ENCODE data around the gene GPR171.
"Not testable (repeated sequence)": the region's sequence is repeated elsewhere in the genome, so short reads cannot be mapped to it uniquely, and the experiment has no call there.

The GPR171 gene, protein sequence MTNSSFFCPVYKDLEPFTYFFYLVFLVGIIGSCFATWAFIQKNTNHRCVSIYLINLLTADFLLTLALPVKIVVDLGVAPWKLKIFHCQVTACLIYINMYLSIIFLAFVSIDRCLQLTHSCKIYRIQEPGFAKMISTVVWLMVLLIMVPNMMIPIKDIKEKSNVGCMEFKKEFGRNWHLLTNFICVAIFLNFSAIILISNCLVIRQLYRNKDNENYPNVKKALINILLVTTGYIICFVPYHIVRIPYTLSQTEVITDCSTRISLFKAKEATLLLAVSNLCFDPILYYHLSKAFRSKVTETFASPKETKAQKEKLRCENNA

DNA sequence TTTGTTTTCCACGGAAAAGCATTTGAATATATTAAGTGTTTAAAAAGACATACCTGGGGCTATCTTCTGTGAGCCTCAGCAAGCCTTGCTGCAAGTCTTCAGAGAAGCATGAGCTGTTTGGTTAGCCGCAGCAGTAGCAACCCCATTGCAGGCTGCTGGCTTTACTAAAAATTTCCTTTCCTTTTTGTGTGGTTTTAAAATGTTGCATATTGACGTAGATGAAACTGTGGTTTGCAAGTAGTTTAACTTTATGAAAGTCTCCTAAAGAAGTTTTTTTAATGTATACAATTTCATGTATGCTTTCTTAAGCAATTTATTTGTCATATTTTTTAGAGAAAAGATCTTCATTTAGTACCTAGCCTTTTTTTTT lies at the start of gene GPR171:
GPR171 (minus strand) TSS at position 166 of the 370 bp plus-strand sequence. CDS start 3,830 bp downstream, outside the sequence.
- no peak for DNase-seq (ENCODE audit: low spot score)

DNA sequence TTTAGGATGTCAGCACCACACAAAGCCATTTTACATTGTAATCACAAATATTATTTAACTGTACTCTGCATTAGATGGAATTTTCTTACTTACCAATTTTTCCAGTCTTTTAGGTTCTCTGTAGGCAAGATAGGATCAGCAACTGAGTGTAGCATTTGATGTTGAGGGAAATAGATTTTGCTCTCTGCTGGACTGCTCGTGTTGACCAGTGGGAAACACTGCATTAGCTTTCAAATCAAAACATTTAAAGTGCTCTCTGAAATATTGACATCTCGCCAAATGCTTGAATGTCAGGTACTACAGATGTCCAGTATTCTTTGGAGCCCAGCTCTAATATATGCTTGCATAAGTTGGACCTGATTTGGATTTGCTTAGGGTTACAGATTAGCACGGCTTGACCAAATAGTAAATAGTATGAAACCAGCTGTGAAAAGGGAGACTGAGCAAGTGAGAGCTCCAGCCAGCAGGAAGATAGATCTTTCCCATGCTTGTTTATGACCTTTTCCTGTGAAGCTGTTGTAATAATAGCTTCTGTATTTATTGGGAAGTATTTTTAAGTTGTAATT lies 45.8 kb upstream of the GPR171 start:
- DNase-seq (ENCODE audit: low spot score) = no peak

DNA sequence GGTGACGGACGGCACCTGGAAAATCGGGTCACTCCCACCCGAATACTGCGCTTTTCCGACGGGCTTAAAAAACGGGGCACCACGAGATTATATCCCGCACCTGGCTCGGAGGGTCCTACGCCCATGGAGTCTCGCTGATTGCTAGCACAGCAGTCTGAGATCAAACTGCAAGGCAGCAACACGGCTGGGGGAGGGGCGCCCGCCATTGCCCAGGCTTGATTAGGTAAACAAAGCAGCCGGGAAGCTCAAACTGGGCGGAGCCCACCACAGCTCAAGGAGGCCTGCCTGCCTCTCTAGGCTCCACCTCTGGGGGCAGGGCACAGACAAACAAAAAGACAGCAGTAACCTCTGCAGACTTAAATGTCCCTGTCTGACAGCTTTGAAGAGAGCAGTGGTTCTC lies 39.0 kb upstream of the GPR171 start:
- not testable (repeated sequence) for DNase-seq (ENCODE audit: low spot score)

DNA sequence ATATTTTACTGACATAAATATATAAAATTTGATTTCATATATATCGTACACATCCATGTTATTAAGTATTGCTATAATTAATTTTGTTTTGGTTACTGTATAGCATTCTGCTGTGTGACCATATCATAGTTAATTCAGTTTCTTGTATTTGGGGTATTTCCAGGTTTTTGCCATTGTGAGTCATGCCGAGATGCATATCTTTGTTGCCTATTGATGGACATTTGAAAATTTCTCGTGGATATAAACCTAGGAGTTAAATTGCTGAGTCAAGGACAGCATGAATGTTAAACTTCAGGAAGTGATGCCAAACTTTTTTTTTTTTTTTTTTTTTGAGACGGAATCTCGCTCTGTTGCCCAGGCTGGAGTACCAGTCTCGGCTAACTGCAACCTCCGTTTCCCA lies 33.7 kb upstream of the GPR171 start:
- DNase-seq (ENCODE audit: low spot score) = no peak

DNA sequence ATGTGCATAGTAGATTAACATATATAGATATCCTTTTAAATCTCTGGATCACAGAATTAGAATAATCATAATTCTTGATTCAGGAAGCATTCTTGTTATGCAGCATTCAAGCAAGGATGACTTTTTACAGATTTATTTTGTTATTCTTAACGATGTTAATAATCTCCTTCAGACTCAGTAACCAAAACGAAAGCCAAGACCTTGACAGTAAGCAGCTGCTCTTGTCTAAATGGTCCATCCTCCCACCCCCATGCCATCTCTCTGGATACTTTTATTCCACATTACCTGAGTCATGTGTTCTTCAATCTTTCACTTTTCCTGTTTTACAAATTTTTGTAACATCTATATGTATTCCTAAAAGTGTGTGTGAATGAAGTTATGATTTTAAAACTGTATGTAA lies 33.3 kb upstream of the GPR171 start:
- DNase-seq (ENCODE audit: low spot score) = no peak

DNA sequence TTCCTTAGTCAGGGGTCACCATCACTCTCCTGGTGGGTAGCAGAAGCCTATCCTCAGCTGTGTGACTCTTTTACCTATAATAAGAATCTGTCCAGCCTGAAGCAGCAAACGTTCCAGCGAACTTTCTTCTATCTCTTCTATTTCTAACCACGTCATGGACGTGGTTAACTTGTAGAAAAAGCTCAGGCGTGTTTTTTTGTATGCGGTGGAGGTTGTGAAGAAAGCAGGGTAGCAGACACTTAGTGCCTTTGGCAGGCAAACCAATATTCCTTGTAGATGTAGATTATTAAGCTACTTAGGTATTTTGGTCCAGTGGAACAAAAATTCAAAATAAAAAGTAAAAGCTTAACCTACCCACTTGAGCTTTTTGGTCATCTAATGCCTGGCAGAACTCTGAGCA lies 31.8 kb upstream of the GPR171 start:
- no peak for DNase-seq (ENCODE audit: low spot score)

DNA sequence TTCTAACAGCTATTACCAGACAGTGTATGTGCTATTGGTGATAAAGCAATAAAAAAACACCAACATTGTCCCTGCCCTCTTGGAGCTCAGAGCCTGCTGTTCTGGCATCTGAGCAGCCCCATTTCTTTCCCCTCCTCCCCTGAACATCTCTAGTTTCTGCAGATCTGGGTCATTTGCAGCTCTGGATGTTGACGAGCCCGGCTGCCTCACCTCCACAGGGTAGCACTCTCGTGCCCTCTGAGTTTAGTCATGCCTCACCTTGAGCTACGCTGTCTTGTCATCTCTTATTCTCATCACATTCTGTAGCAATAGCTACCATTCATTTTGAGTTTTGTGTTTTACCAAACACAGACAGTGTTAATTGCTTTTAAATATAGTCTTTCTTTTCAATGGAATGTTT lies 30.0 kb upstream of the GPR171 start:
- DNase-seq (ENCODE audit: low spot score) = no peak

DNA sequence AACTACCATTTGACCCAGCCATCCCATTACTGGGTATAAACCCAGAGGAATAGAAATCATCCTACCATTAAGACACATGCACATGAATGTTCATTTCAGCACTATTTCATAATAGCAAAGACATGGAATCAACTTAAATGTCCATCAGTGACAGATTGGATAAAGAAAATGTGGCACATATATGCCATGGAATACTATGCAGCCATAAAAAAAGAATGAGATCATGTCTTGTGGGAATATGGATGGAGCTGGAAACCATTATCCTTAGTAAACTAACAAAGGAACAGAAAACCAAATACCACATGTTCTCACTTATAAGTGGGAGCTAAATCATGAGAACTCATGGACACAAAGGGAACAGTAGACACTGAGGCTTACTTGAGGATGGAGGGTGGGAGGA lies 29.4 kb upstream of the GPR171 start:
- DNase-seq (ENCODE audit: low spot score) = not testable (repeated sequence)

DNA sequence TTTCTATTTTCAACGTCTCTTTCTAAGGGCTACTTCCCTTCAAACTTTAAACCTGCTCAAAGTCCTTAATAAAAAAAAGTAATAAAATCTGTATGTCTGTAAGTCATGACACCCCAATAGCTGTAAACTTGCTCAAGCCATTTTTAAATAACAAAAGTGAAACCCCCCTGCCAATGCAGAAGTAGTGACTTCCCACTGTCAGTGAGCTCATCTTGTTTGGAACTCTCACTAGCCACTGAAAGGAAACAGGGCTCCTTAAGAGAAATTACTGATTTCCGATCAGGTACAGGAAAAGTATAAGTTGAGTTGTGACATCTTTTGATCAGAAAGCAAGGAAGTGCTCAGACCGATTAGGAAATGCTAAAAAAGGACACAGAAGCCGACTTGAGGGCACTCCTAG lies 27.6 kb upstream of the GPR171 start:
- no peak for DNase-seq (ENCODE audit: low spot score)

DNA sequence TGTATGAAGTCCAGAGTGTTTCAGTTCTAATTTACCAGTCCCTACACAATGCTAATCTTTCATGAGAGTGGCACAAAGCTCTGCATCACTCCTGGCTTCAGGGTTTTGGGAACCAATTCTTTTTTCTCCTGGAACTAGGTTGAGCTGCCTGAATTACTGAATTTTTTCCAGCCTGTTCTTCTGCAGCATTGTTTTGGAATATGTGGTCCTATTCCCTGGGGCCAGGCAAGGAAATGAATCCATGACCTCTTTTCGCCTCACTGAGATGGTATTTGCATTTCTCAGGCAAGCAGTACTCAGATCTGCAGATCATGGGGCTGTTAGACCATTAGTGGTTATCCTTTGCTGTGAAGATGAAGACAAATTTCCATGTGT lies 25.6 kb upstream of the GPR171 start:
- no peak for DNase-seq (ENCODE audit: low spot score)

DNA sequence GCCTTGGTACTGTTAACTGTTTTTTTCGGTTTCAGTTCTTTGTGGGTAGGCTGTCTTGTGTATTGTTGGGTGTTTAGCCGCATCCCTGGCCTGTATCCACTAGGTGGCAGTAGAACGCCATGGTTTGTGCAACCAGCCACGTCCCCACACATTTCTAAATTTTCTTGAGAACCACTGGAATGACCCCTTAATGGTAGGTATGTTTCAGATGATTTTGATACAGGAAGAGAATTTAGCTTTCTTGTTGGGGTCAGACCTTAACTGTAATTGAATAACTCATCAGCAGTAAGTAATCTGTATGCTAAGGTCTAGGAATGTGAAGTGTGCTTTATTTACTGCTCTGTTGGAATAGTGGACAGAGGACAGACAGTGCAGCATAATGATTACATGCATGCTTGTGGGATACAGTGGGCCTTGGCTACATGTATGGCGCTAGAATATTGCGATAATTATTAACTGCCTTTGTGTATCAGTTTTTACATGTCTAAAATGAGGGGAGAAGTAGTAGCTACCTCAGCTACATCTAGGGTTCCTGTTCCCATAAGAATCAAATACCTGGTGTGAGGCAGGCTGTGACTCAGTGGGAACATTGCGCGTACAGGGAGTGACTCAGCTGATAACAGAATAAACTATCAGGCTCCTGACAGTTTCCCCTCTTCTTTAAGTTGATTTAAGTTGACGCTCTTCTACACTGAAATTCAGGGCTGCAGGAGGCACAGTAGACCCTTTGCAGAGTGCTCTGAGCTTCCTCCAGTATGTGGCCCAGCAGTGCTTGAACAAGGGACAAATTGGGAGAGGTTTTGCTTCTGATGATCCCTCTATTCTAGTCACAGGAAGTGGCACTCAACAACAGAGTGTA lies 25.0 kb upstream of the GPR171 start:
- peak; percentile 85 for DNase-seq (ENCODE audit: low spot score)

DNA sequence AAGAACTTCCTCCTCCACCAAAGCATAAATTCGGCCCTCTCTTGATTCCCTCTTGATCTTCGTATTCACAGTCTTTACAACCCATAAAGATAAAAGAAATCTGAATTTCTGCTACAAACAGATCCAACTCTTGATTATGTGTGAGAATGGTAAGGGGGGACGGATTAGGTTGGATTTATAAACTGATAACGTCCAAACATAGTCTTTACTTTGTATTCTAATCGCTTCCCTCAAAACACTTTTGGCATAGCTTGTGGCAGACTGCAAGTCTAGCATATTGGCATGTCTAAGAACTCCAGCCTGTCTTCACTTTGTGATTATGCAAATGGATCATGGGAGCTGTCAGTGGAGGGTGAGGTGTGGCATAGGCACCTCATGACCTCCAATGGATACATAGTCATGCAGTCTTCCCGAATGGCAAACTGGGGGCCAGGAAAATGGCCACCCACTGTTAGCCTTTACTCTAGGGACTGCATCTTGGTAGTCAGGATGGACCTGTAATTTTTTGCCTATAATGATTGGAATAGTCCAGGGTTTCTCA lies 24.3 kb upstream of the GPR171 start:
- DNase-seq (ENCODE audit: low spot score) = no peak

DNA sequence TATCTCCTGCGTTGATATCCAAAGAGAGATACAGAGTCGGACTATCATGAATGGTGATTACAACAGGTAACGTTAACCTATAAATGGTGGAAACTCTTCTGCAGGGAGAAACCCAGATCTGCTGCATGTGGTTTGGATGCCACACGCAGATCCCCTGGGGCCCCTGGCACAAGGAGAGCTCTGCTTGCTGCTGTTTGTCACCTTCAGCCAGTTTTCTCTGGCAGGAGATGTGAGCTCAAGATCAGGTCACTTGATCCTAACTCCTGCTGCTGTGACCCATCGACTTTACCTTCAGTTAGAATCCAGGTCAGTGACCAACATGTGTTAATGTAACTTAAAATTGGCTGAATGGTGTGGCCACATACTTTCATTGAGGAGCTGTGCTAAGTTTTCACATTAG lies 23.8 kb upstream of the GPR171 start:
- DNase-seq (ENCODE audit: low spot score) = no peak

DNA sequence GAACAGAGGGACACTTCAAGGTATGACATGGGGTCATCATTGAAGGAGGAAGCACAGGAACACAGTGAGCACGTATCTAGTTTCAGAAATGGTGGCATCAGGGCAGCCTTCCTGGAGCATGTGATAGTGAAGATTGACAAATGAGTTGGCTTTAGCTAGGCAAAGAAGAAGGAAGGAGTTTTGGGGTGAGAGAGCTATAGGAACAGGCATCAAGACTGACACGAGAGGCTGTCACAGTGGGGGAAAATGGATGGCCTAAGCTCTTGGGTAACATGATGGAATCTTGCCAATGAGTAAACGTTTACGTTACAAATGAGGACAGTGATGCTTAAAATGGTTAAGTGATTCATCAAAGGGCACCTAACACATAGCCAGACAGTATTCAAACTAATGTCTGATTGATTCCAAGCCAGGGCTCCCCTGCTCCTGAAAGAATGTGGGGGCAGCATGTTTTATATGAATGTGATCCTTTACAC lies 23.1 kb upstream of the GPR171 start:
- DNase-seq (ENCODE audit: low spot score) = no peak

DNA sequence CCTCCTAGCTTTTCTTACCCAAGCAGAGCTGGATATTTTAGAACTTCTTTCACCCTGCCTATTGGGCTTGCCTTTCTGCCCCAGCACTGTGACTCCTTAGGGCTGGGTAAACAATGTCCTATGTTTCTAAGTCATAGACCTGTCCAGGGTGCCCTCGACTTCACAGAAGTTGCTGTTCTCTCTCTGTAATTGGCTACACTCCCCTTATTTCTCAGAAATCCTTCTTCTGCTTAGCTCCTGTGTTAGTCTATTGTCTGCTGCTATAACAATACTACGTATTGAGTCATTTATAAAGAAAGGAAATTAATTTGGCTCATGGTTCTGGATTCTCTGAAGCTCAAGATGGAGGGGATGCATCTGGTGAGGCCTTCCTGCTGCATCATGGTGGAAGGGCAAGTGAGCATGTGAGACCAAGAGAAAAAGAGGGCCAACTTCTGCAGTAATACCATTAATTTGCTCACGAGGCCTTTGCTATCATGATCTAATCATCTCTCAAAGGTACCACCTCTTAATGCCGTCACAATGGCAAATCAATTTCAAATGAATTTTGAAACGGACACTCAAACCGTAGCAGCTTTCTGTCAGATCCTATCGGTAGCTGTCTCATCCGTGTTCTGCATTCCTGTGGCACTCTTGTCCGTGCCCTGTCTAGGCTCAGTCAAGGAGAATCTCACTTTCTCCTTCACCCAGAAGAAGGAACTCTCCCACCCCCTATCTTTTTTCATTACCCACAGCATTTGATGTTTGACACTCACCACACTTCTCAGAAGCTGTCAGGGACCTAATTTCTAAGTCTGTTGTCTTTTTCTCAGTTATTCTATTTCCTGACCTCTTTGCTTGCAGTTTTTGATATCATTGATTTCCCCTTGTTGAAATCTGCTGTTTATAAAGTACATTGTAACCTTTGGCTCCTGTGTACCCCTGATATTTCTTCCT lies 22.3 kb upstream of the GPR171 start:
- DNase-seq (ENCODE audit: low spot score) = no peak

DNA sequence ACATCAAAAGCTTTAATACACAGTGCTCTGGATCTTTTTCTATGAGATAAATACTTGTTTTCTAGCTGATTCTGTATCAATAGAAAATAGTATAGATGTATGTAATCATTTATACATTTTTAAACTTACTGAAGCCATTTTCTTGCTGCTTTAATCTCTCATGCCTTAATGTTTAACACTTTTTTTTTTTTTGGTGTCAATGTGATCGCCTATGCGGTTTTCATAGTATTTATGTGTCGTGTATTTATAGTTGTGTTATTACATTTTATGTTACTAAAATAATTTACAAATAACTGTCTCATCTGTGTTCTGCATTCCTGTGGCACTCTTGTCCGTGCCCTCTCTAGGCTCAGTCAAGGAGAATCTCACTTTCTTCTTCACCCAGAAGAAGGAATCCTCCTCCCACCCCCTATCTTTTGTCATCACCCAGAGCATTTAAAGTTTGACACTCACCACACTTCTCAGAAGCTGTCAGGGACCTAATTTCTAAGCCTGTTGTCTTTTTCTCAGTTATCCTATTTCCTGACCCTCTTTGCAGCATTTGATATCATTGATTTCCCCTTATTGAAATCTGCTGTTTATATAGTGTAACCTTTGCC lies 21.4 kb upstream of the GPR171 start:
- no peak for DNase-seq (ENCODE audit: low spot score)

DNA sequence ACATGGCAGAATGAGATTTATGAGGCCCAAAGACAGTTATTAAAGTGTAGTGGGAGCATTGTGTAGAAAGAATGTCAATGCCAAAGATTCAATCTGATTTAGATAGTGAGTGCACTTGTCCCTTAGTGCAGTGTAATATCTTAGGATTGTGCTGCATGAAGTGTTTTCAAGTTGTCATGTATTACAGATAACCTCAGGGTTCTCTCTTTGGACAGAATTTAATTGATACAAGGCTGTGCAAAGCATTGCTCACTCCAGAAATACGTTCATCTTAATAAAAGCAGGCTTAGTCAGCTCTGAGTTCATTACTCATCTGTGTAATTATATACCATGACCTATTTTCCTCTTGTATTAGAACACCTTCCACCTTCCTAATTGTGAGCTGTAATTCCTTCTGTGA lies 16.0 kb upstream of the GPR171 start:
- DNase-seq (ENCODE audit: low spot score) = no peak

DNA sequence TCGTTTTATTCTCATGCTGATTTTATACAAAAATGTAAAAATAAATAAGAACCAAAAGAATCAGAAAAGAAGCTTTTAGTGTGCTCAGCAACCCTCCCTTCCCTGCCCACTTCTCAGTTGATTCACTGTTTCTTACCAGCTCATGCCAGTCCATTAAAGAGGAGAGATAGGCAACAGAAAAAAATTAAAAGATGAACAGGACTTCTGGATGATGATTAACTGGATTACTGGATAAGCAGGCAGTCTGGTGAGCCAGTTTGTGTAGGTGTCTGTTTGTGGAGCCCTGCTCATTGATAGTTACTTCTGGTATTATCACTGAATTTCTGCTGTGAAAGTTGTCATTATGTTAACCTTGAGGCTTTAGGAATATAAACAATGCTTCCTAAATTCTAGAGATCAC lies 15.1 kb upstream of the GPR171 start:
- no peak for DNase-seq (ENCODE audit: low spot score)

DNA sequence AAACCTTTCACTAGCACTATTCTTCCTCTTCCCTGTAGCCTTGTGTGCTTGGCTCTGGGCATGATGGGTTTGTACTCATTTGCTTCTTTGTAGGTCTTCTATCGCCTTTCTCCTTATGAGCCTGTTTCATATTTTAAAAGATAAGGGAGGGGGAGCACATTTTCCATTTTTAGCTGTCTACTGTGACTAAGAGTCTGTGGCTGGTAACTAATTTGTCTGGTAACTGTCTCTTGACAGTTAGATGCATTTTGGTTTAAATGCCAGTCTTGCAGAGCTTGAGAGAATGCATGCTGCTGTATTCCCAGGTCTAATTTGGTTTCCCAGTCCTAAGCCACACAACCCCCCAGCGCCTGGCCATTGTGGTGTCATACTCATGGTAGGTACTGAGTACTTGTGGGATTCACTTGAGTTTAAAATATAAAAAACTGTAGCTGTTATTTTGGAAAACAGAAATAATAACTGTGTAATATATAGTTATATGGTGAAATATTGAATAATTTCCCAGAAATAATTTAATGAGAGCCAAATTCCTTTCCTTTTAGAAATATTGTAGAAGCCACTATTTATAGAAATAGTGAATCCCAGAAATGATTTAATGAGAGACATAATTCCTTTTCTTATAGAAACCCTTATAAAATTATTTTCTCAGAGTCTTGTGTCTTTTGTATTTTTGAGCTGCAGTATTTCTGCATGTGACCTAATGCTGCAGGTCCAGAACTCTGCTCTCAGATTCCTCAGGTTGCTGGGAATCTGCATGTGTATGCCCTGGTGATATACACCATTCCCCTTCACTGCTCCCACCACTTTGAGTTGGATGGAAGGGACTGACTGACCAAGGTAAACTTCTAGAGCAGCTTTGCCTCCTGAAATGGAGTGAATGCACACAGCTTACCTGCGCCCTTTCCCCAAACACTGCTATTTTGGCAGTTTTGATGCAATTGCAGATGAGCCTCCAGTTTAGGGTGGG lies 13.9 kb upstream of the GPR171 start:
- DNase-seq (ENCODE audit: low spot score) = no peak

DNA sequence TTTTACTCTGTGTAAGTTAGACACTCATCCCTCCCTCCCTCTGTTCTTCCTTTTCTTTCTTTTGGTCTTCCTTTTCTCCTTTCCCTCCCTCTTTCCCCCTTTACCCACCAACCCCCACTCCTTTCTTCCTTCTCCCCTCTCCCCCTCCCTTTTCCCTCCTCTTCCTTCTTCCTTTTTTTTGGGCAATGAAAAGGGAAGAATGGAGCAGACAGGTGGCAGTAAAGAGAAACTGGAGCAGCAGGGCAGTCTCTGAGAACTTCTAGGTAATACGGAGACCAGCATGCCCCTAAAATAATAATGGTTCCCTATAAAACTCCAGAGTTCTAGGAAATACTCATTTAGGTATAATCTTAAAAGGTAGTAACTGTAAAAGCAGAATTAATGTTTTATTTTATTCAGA lies 11.4 kb upstream of the GPR171 start:
- DNase-seq (ENCODE audit: low spot score) = no peak

Data from iPS-NIHi11 (cell line).